ENCODE measurements around the gene ADAMTS12. TPM values are rescaled to one million over a fixed set of nuclear protein-coding genes. Genes with fewer than 3 reads are reported as not detected.

Gene ADAMTS12
- total RNA-seq, 1 donor from 2014 or later, result not detected

GRCh38 chr5:33812746-33813145, 79.0 kb downstream of the ADAMTS12 start:
- intact Hi-C loops (cut with micrococcal nuclease), result no loop called here

- intact Hi-C loops (cut with micrococcal nuclease), result no loop called here
Observed at GRCh38 chr5:33810491-33811120, 81.2 kb downstream of the ADAMTS12 start.

DNA sequence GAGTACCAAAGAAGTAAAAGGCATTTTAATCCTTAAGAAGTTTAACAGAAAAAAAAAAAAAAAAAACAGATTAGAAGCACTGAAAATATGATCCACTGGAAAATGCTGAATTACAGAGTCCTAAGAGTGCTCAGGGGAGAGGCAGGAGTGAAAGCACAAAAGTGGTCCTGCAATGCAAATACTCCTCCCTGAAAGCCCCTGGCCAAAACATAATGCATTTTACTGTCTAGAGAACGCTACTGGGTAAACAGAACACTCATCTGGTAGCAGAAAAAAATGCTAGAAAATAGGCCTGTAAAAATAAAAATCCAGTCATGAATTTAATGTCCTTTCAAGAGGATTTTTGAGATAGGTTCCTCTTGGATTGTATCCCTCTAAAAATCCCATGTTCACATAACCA, 81.9 kb downstream of the ADAMTS12 start:
- intact Hi-C loops (cut with micrococcal nuclease), result no loop called here

DNA sequence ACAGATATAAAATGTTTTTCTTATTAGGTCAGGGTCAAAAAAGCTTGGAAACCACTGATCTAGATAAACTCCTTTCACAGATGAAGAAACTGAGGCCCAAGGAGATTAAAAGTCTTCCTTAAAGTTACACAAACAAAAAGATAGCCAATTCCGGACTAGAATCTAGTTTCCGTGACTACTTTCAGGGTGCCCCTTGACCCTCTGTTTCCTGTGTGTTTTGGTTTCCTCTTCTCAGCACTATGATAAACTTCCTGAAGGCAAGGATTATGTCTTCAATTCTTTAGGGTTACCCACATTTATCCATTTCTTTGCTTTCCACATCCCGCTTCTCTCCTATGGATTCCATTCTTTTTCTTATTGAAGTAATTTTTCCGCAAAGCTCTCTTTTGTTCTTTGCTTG, 83.1 kb downstream of the ADAMTS12 start:
- intact Hi-C loops (cut with micrococcal nuclease), result no loop called here

DNA sequence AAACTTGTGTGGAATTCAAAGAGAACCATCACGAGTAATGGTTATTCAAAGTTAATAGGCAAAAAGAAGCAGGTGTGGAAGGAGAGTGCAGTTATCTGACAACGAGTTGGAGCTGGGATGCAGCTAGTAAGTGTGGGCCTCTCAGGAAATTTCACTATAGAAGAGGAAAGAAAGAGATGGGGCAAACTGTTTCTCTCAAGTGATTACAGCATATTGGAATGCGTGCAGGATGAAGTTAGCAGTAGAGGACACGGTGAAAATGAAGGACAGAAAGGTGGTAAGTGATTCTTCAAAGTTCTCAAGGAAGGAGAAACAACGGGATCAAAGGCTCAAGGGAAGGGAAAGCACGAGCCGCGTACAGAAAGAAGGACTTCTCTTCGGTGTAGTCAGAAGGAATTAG, 84.0 kb downstream of the ADAMTS12 start:
- intact Hi-C loops (cut with micrococcal nuclease), result no loop called here

DNA sequence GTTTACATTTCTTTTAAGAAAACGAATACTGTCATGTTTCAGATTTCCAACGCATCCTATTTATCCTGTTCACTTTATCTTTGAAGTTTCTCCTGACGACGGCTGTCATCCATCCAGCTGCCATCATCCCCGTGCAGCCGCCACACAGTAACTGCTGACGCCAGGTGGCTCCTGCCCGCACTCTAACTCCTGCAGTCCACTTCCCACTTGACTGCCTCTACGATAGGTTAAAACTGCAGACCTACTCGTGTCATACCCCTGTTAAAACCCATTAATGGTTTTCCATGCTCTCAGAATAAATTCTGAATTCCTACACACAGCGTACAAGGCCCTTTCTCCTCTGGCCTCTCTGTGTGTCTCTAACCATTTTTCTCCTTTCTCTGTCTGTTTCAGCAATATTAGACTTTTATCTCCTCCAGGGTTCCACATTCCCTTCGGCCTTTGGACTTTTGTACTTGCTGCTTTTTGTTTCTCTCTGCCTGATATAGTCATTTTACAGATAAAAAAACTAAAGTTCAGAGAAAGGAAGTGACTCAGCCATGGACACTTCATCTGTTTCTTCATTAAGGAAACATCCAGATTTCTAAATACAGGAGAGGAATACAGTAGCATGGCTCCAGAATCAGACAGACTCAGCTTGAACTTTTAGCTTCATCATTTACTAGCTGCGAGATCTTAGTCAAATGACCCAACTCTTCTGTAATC, 84.9 kb downstream of the ADAMTS12 start:
- intact Hi-C loops (cut with micrococcal nuclease), result no loop called here

DNA sequence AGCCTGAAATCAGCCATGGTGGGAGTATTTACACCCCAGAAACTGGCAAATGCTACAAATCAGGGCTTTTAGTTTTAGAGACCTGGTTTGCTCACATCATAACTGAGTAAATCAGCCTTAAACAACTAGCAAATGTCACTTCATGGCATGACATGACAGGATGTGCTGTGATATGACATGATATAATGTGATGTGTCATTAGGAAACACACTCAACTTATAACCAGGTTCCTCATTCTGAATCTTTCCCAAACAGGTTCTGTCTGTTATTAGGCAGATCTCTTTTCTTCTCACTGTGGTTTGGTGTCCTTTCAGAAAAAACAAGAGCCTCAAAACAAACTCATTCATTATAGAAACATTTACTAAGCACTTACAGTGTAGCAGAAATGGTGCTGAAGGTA, 90.5 kb downstream of the ADAMTS12 start:
- intact Hi-C loops (cut with micrococcal nuclease), result no loop called here

DNA sequence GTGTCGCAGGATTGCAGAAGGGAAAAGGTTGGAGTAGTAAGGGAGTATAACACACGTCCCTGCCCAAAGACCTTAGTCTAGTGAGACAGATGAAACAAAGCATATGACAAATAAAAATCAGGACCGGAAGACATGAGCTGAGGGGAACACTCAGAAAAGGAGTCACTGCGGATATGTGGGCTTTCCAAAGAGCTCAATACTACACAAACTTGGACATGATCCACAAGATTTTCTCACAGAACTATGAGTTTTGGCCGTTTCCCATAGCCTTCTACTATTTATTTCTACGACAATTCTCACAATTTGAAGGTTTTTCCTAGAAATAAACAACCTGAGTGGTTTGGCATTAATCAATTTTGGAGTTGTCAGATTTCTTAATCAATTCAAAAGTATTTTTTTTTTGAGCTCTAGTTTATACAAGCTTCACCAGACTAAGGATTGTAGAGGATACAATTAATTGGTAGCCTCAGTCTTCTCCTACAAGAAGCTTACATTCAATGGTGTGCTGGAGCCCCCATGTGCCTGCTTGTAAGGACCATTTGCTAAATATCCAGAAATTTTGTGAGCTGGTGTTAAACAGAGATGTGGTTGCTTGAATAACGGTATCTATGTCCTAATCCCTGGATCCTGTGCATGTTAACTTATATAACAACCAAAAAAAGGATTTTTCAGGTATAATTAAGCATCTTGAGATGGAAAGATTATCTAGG, 91.4 kb downstream of the ADAMTS12 start:
- intact Hi-C loops (cut with micrococcal nuclease), result no loop called here

DNA sequence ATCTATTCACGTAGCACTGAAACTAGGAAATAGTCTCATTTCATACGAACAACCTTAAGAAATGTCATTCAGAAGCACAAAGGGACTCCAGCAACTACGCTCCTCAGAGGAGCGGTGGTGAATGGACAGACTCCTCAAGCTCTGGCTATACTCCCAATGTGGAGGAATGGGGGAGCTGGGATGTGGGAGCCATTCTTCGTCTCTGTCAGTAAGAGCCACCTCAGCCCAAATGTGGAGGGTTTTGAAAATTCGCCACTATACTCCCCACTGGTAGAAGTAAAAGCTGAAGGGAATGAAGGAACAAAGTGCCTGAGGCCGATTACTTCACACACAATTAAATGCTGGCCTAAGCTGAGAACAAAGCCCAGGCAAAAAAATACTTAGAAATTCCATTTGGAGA, 96.3 kb downstream of the ADAMTS12 start:
- intact Hi-C loops (cut with micrococcal nuclease), result no loop called here

- intact Hi-C loops (cut with micrococcal nuclease), result no loop called here
Observed at GRCh38 chr5:33794550-33795181, 97.1 kb downstream of the ADAMTS12 start.

- intact Hi-C loops (cut with micrococcal nuclease), result no loop called here
Observed at GRCh38 chr5:33793836-33794549, 97.8 kb downstream of the ADAMTS12 start.

DNA sequence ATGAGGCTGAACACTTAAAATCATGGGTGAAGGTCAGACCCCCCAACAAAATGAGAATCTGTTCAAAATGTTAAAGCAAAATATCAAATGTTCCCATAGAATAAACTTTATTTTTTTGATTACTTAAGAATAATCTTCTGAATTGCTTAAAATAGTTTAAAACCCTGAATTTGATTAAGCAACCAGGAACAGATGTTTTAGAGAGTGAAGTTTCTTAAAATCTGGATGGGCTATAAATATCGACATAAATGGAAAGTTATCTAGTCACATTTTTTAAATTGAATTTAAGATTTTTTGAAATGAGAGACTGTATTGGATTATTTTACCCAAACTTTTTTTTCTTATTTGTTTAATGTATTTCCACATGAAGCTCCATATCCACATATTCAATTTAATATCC, 98.5 kb downstream of the ADAMTS12 start:
- intact Hi-C loops (cut with micrococcal nuclease), result no loop called here

DNA sequence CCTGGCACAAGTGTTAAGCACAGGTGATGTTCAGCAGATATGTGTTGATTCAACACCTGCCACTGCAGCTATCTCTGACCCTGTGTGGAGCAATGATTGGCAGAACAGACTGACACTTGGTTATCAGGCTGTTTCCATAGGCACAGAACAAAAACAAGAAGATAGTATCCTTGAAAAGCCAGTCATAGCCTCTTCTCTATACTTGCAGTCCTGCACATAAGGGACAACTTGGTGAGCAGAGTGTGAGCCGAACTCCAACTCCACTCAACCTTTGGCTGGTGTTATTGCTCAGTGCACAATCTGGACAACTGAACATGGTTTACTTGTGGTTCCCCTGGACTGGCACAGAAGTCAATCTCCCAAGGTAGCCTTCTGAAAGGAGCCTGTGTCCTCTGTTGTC, 99.2 kb downstream of the ADAMTS12 start:
- intact Hi-C loops (cut with micrococcal nuclease), result no loop called here

- intact Hi-C loops (cut with micrococcal nuclease), result no loop called here
Observed at GRCh38 chr5:33789567-33789957, 102.2 kb downstream of the ADAMTS12 start.

GRCh38 chr5:33788922-33789566, 102.7 kb downstream of the ADAMTS12 start:
- intact Hi-C loops (cut with micrococcal nuclease), result no loop called here

DNA sequence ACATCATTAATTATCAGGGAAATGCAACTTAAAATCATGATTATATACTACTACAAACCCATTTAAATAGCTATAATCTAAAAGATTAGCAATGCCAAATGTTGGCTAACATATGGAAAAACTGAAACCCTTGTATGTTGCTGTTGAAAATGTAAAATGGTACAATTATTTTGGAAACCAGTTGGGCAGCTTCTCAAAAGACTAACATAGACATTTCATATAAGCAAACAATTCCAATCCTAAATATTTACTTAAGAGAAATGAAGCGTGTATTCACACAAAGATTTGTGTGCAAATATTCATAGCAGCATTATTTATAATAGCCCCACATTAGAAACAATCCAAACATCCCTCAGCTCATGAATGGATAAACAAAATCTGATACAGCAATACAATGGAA, 106.2 kb downstream of the ADAMTS12 start:
- intact Hi-C loops (cut with micrococcal nuclease), result no loop called here

DNA sequence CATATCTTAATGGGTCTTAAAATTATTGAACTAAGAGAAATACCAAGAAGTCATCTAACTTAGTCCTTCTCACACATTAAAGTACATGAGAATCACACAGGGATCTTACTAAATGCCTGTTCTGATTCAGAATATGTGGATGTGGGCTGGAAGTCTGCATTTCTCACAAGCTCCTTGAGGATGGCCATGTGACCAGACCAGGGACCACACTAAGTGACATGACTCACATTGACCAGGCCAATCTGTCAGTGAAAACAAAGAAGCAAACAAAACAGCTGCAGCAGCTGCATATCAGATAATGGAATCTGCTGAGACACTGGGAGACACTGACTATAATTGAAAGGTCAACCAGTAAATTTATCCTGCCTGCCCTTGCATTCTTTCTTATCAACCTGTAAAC, 110.5 kb downstream of the ADAMTS12 start:
- intact Hi-C loops (cut with micrococcal nuclease), result no loop called here

- intact Hi-C loops (cut with micrococcal nuclease), result no loop called here
Observed at GRCh38 chr5:33776151-33776660, 115.6 kb downstream of the ADAMTS12 start.

DNA sequence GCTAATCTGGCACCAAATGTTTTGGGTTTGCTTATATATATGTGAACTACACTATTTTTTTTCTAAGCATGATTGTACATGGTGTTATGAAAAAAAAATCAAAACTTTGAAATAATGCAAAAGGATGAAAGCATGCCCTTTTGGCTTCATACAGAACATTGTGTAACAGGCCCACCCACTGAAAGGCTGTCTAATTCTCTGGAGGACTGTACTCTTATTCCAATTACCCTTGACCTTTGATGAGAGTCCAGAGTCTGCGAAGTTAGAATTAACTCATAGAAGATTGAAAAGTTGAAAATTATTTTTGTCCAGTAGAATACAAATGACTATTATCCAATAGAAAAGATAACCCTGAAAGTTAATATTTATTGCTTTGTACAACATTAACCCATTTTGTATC, 117.4 kb downstream of the ADAMTS12 start:
- intact Hi-C loops (cut with micrococcal nuclease), result no loop called here

GRCh38 chr5:33772380-33772897, 119.4 kb downstream of the ADAMTS12 start:
- intact Hi-C loops (cut with micrococcal nuclease), result no loop called here

DNA sequence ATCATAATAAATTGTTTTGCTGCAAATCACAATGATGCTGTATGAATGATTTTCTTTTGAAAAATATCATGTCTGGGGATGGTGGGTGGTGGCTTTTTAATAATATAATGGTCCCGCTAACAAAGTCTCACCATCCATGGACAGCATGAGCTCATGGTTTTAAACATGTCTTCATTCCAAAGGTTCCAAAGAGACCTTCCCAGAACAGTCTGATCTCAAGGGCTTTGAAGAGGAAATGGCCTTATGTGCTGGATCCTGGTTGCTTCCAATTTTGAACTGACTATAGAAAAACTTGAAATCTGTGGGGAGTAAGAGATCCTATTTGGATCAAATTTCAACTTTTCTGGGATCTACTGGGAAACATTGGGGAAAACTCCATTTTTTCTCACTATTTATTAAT, 121.8 kb downstream of the ADAMTS12 start:
- intact Hi-C loops (cut with micrococcal nuclease), result no loop called here
